Activated T-helper 1 cell treated with anti-CD3 and anti-CD28 coated beads, Interleukin-12 subunit alpha, Interleukin-12 subunit beta, Interleukin-2, Interleukin-4 antibody, amounts not matched to agents 30 ng/mL and 10 ng/mL and 1 ng/mL, durations not matched to agents 14 hours and 24 hours and 36 hours (primary cell): ENCODE data around the gene AGO4. TPM values are rescaled to one million over a fixed set of nuclear protein-coding genes. Genes with fewer than 3 reads are reported as not detected.

Source experiments
- DNase-seq: peaks from one replicate; pipeline ENCODE4 v3.0.0; 2021; ENCODE audit warnings: low spot score
- H3K27ac Mint-ChIP-seq: one replicate; pipeline ENCODE4 v1.8.0; 2021; ENCODE audit warnings: mild to moderate bottlenecking, mixed read lengths
- H3K27me3 Mint-ChIP-seq: one replicate; pipeline ENCODE4 v1.8.0; 2022; ENCODE audit warnings: mild to moderate bottlenecking, moderate library complexity, mixed read lengths; ENCODE audit not compliant: insufficient read depth
- H3K36me3 Mint-ChIP-seq: one replicate; pipeline ENCODE4 v1.8.0; 2021; ENCODE audit warnings: low read depth, mixed read lengths
- H3K4me1 Mint-ChIP-seq: one replicate; pipeline ENCODE4 v1.8.0; 2021; ENCODE audit warnings: low read depth, mixed read lengths
- H3K4me3 Mint-ChIP-seq: one replicate; pipeline ENCODE4 v1.8.0; 2021; ENCODE audit warnings: mild to moderate bottlenecking, moderate library complexity, mixed read lengths
- H3K9me3 Mint-ChIP-seq: one replicate; pipeline ENCODE4 v1.8.0; 2021; ENCODE audit warnings: mixed read lengths
- intact Hi-C: fragments of 100-400 bp; cut with micrococcal nuclease; formaldehyde crosslinking; loops from one replicate; pipeline ENCODE4 v1.15.1; 2024
- total RNA-seq: library from RNA; stranded (reverse); gene quantifications from 2 replicates; pipeline ENCODE4 v1.2.3, GENCODE V29; 2022

AGO4 gene
- total RNA-seq, 1 donor from 2014 or later: 8.0 TPM

GRCh38 chr1:35901235-35901634, 93.4 kb downstream of the AGO4 start:
- Mint-ChIP-seq H3K27ac (no peak overlapping the region), H3K9me3 (no peaks in the 10 kb centered on the region), H3K36me3 (peaks cover 22% of the 10 kb centered on the region), H3K27me3 (no peaks in the 10 kb centered on the region), H3K4me1 (no peaks in the 10 kb centered on the region), H3K4me3 (no peak overlapping the region)
- intact Hi-C loops: no loop called here
- no peak for DNase-seq

DNA sequence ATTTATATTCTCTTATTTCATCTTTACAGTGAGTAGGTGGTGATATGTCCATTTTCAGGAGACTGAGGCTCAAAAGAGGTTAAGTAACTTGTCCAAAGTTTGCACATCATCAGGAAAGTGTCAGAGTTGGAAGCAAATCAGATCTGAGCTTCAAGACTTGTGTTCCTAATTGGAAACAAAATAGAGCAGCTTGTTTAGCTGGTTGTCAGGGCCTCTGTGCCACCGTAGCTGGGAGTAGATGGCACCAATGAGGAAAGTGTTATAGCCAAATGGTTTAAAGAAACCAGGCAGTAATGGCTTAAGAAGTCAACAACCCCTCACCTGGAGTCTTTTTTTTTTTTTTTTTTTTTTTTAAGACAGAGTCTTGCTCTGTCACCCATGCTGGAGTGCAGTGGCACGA, 94.9 kb downstream of the AGO4 start:
- H3K4me3 Mint-ChIP-seq: no peak overlapping the region
- DNase-seq: no peak
- H3K9me3 Mint-ChIP-seq: no peaks in the 10 kb centered on the region
- no peaks in the 10 kb centered on the region for H3K27me3 Mint-ChIP-seq
- peaks cover 21% of the 10 kb centered on the region for H3K36me3 Mint-ChIP-seq
- H3K4me1 Mint-ChIP-seq: no peaks in the 10 kb centered on the region
- H3K27ac Mint-ChIP-seq: no peak overlapping the region
- intact Hi-C loops: no loop called here

Other genes with a start within 250 kb of the AGO4 start
- gene TFAP2E, start 234.7 kb upstream of the AGO4 start, total RNA-seq: 0.47 TPM in 2 replicates
- 125 and 126 TPM in 2 replicates for gene PSMB2, start 166.5 kb upstream of the AGO4 start, total RNA-seq
- gene C1orf216, start 89.1 kb upstream of the AGO4 start, total RNA-seq: 25.3 and 25.9 TPM in 2 replicates
- 53.0 and 53.1 TPM in 2 replicates for gene CLSPN, start 38.0 kb upstream of the AGO4 start, total RNA-seq
- gene AGO1, start 75.2 kb downstream of the AGO4 start, total RNA-seq: 39.0 and 39.5 TPM in 2 replicates
- gene AGO3, start 123.1 kb downstream of the AGO4 start, total RNA-seq: 26.1 and 33.6 TPM in 2 replicates